K562 (cell line): ENCODE data around the gene TTLL12.

Experiments used
- CHCHD3 ChIP-seq: fragments of 250-450 bp; sonication (Bioruptor Pico); IDR thresholded peaks from 2 replicates; pipeline ENCODE4 v2.1.2; 2022; ENCODE audit warnings: mild to moderate bottlenecking
- ETS2 ChIP-seq: IDR thresholded peaks from 2 replicates; pipeline ENCODE4 v1.6.1; 2016; ENCODE audit warnings: borderline replicate concordance, missing genetic modification characterization, mild to moderate bottlenecking, moderate library complexity, missing compliant biosample characterization; ENCODE audit not compliant: poor library complexity, severe bottlenecking
- MAFK ChIP-seq: IDR thresholded peaks from 2 replicates; pipeline ENCODE4 v1.6.1; 2011; ENCODE audit warnings: low read length, improper control_type of control experiment
- NR1H2 ChIP-seq: sonication (generic); formaldehyde crosslinking; IDR thresholded peaks from 2 replicates; pipeline ENCODE4 v1.4.0; 2020; ENCODE audit warnings: mild to moderate bottlenecking, missing genetic modification reagents
- SMARCC2 ChIP-seq: fragments of 450-650 bp; IDR thresholded peaks from 2 replicates; pipeline ENCODE4 v1.6.1; 2017; ENCODE audit warnings: antibody characterized with exemption, moderate library complexity, mild to moderate bottlenecking, low read depth
- U2AF2 ChIP-seq: fragments of 200-400 bp; formaldehyde crosslinking; optimal IDR thresholded peaks from 2 replicates; pipeline ENCODE3; 2017; ENCODE audit warnings: low read depth, mild to moderate bottlenecking, low read length
- TF ChIP-seq, protein P1 (sequence below): sonication (generic); formaldehyde crosslinking; IDR thresholded peaks from 2 replicates; pipeline ENCODE4 v1.5.0; 2020; ENCODE audit warnings: missing genetic modification reagents
- TF ChIP-seq, protein P2 (sequence below): fragments of 250-450 bp; sonication (Bioruptor Pico); IDR thresholded peaks from 2 replicates; pipeline ENCODE4 v1.5.0; 2021

DNA sequence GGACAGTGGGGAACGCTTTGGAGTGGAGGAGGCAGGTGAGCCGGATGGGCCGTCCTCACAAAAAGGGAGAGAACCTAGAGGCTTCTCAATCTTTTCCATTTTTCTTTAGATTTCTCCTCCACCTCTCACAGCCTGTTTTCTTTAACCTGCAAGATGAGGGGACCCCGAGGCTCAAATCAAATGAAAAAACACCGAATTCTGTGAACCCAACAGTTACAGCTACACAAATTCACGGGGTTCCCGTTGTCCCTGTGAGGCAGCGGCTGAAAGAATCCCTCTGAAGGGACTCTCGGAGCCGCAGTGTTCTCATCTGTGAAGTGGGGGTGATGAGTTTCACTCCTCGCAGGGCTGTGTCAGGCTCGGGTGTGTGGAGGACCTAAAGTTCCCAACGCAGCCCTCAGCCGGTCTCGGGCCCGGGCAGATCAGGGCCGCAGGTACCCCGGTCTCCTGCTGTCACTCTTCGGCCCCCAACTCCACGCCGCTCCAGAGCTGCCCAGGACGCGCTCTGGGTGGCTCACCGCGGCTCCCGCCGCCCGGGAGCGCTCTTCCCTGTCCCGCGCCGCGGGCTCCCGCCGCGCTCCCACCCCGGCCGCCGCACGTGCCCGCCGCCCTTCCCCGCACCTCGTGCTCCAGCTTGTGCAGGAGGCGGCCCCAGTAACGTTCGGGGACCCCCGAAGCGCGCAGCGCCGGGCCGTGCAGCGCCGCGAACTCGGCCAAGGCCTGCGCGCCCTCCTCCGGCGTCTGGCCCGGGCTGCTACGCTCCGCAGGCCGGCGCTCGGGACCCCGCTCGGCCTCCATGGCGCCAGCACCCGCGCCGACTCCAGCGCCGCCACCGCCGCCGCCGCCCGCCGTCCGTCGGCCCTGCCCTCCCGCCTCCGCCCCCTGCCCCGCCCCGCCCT is at the start of gene TTLL12:
- no peak for TF ChIP-seq U2AF2
- no peak for TF ChIP-seq SMARCC2
- TF ChIP-seq NR1H2 (CRISPR knock-in tag), result no peak
- TF ChIP-seq, protein P1, sequence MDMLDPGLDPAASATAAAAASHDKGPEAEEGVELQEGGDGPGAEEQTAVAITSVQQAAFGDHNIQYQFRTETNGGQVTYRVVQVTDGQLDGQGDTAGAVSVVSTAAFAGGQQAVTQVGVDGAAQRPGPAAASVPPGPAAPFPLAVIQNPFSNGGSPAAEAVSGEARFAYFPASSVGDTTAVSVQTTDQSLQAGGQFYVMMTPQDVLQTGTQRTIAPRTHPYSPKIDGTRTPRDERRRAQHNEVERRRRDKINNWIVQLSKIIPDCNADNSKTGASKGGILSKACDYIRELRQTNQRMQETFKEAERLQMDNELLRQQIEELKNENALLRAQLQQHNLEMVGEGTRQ (CRISPR knock-in tag), result no peak
- no peak for TF ChIP-seq ETS2 (tag)
- TF ChIP-seq MAFK, result no peak
- TF ChIP-seq, protein P2, sequence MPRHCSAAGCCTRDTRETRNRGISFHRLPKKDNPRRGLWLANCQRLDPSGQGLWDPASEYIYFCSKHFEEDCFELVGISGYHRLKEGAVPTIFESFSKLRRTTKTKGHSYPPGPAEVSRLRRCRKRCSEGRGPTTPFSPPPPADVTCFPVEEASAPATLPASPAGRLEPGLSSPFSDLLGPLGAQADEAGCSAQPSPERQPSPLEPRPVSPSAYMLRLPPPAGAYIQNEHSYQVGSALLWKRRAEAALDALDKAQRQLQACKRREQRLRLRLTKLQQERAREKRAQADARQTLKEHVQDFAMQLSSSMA (CRISPR knock-in tag), result no peak
- TF ChIP-seq CHCHD3 (CRISPR knock-in tag), result no peak
